GM23338 (cell line): ENCODE data around the gene SIRT4. TPM values are rescaled to one million over a fixed set of nuclear protein-coding genes. Genes with fewer than 3 reads are reported as not detected.

Source experiments
- ATAC-seq: fragments of 200-7000 bp; cut with Tn5 transposase; 3 replicates; pipeline ENCODE4 v1.9.1; 2020
- DNase-seq: peaks from one replicate; pipeline ENCODE4 v3.0.0-alpha.2; 2015; ENCODE audit warnings: low spot score
- H2AFZ ChIP-seq: fragments of 200-600 bp; sonication (generic); 2 replicates; pipeline ENCODE4 v1.8.0; 2016; ENCODE audit warnings: antibody characterized with exemption, mild to moderate bottlenecking, moderate library complexity
- H3F3A ChIP-seq: fragments of 200-600 bp; sonication (generic); replicated peaks from 2 replicates; pipeline ENCODE4 v1.8.0; 2017; ENCODE audit warnings: antibody characterized with exemption, mixed run types, low read depth
- H3K27ac ChIP-seq: fragments of 200-600 bp; sonication (generic); 2 replicates; pipeline ENCODE4 v1.6.1; 2016; ENCODE audit warnings: low read depth
- H3K27me3 ChIP-seq: fragments of 200-600 bp; sonication (generic); 2 replicates; pipeline ENCODE4 v1.8.0; 2016; ENCODE audit warnings: mild to moderate bottlenecking, mixed run types, moderate library complexity; ENCODE audit not compliant: insufficient read depth
- H3K36me3 ChIP-seq: fragments of 200-600 bp; sonication (generic); 2 replicates; pipeline ENCODE4 v1.8.0; 2016; ENCODE audit warnings: mild to moderate bottlenecking; ENCODE audit not compliant: insufficient read depth
- H3K4me1 ChIP-seq: fragments of 200-600 bp; sonication (generic); 2 replicates; pipeline ENCODE4 v1.8.0; 2016; ENCODE audit warnings: mild to moderate bottlenecking, moderate library complexity; ENCODE audit not compliant: insufficient read depth
- H3K4me2 ChIP-seq: fragments of 200-600 bp; sonication (generic); 2 replicates; pipeline ENCODE4 v1.7.1; 2017; ENCODE audit warnings: mixed run types
- H3K4me3 ChIP-seq: fragments of 200-600 bp; sonication (generic); 2 replicates; pipeline ENCODE4 v1.6.1; 2016; ENCODE audit warnings: mixed run types
- H3K79me2 ChIP-seq: fragments of 200-600 bp; sonication (generic); replicated peaks from 2 replicates; pipeline ENCODE4 v1.8.0; 2017; ENCODE audit warnings: mild to moderate bottlenecking; ENCODE audit not compliant: insufficient read depth
- H3K9me2 ChIP-seq: fragments of 200-600 bp; sonication (generic); 2 replicates; pipeline ENCODE4 v1.8.0; 2017; ENCODE audit not compliant: insufficient read depth
- H4K20me1 ChIP-seq: fragments of 200-600 bp; sonication (generic); replicated peaks from 2 replicates; pipeline ENCODE4 v1.8.0; 2017; ENCODE audit warnings: mild to moderate bottlenecking; ENCODE audit not compliant: insufficient read depth
- H3K27ac Mint-ChIP-seq: 2 replicates; pipeline ENCODE4 v1.8.0; 2020; ENCODE audit warnings: inconsistent platforms, mild to moderate bottlenecking, moderate library complexity, mixed read lengths
- H3K27me3 Mint-ChIP-seq: 3 replicates; pipeline ENCODE4 v1.8.0; 2022; ENCODE audit warnings: low read depth, mild to moderate bottlenecking, moderate library complexity, mixed read lengths, inconsistent platforms; ENCODE audit not compliant: insufficient read depth, poor library complexity
- H3K36me3 Mint-ChIP-seq: 3 replicates; pipeline ENCODE4 v1.8.0; 2021; ENCODE audit warnings: low read depth, mild to moderate bottlenecking, inconsistent platforms, moderate library complexity, mixed read lengths
- H3K4me1 Mint-ChIP-seq: 3 replicates; pipeline ENCODE4 v1.8.0; 2020; ENCODE audit warnings: mild to moderate bottlenecking, inconsistent platforms, mixed read lengths
- H3K4me3 Mint-ChIP-seq: 3 replicates; pipeline ENCODE4 v1.8.0; 2021; ENCODE audit warnings: moderate library complexity, mild to moderate bottlenecking, inconsistent platforms, mixed read lengths
- H3K9me3 Mint-ChIP-seq: 3 replicates; pipeline ENCODE4 v1.8.0; 2020; ENCODE audit warnings: moderate library complexity, mild to moderate bottlenecking, inconsistent platforms, mixed read lengths
- CREB1 ChIP-seq: fragments of 250-450 bp; sonication (Bioruptor Pico); IDR thresholded peaks from 2 replicates; pipeline ENCODE4 v1.5.0; 2020; ENCODE audit warnings: low read depth, mild to moderate bottlenecking, moderate library complexity
- CTCF ChIP-seq, 2 experiments: fragments of 200-600 bp in 1 of 2; sonication (generic) in 1 of 2; conservative IDR thresholded peaks; 2 replicates each; pipeline versions ENCODE4 v1.5.1 to v1.6.1; 2016 to 2017; ENCODE audit warnings: antibody characterized with exemption in 2 of 2, low read depth in 2 of 2, mild to moderate bottlenecking in 2 of 2, moderate library complexity in 1 of 2
- EZH2 ChIP-seq: fragments of 200-600 bp; sonication (generic); IDR thresholded peaks from one replicate; pipeline ENCODE4 v1.8.0; 2017; ENCODE audit warnings: antibody characterized with exemption, mild to moderate bottlenecking, low read depth; ENCODE audit not compliant: unreplicated experiment
- EZH2phosphoT487 ChIP-seq: fragments of 200-600 bp; sonication (generic); IDR thresholded peaks from one replicate; pipeline ENCODE4 v1.8.1; 2018; ENCODE audit warnings: antibody characterized with exemption; ENCODE audit not compliant: unreplicated experiment
- JUNB ChIP-seq: IDR thresholded peaks from one replicate; pipeline ENCODE4 v1.6.1; 2016; ENCODE audit warnings: antibody characterized with exemption; ENCODE audit not compliant: unreplicated experiment
- NANOG ChIP-seq: IDR thresholded peaks from 2 replicates; pipeline ENCODE4 v1.6.1; 2016; ENCODE audit warnings: antibody characterized with exemption, borderline replicate concordance
- POLR2AphosphoS5 ChIP-seq: IDR thresholded peaks from 2 replicates; pipeline ENCODE4 v1.6.1; 2016; ENCODE audit warnings: antibody characterized with exemption, low read depth
- STAT1 ChIP-seq: IDR thresholded peaks from one replicate; pipeline ENCODE4 v1.6.1; 2016; ENCODE audit warnings: antibody characterized with exemption; ENCODE audit not compliant: unreplicated experiment
- ZNF114 ChIP-seq: fragments of 250-450 bp; sonication (Bioruptor Pico); IDR thresholded peaks from 2 replicates; pipeline ENCODE4 v1.5.0; 2020; ENCODE audit warnings: mild to moderate bottlenecking, moderate library complexity
- ZNF331 ChIP-seq: fragments of 250-450 bp; sonication (Bioruptor Pico); IDR thresholded peaks from 2 replicates; pipeline ENCODE4 v1.5.0; 2020; ENCODE audit warnings: low read depth, mild to moderate bottlenecking, moderate library complexity
- polyA plus RNA-seq: library from polyadenylated mRNA; unstranded; fragments of >200 nt; fragmentation: Nextera tagmentation; extraction: Ambion mirVana; gene quantifications from 2 replicates; pipeline ENCODE4 v1.2.1, GENCODE V29; 2016
- total RNA-seq: library from RNA; depleted of rRNA; stranded (reverse); fragments of >200 nt; shearing (Covaris generic); gene quantifications from 2 replicates; pipeline ENCODE4 v1.2.3, GENCODE V29; 2014
- TF ChIP-seq, protein P1 (sequence below): IDR thresholded peaks from 2 replicates; pipeline ENCODE4 v1.6.1; 2016; ENCODE audit warnings: antibody characterized with exemption
- TF ChIP-seq, protein P2 (sequence below): fragments of 250-450 bp; sonication (Bioruptor Pico); IDR thresholded peaks from 2 replicates; pipeline ENCODE4 v1.5.0; 2020; ENCODE audit warnings: mild to moderate bottlenecking, moderate library complexity
- TF ChIP-seq, protein P3 (sequence below): IDR thresholded peaks from one replicate; pipeline ENCODE4 v1.6.1; 2018; ENCODE audit warnings: antibody characterized with exemption; ENCODE audit not compliant: unreplicated experiment

The SIRT4 gene
- total and polyA plus RNA-seq, 2 experiments from 2014 or later = 2.0 to 3.0 TPM

DNA sequence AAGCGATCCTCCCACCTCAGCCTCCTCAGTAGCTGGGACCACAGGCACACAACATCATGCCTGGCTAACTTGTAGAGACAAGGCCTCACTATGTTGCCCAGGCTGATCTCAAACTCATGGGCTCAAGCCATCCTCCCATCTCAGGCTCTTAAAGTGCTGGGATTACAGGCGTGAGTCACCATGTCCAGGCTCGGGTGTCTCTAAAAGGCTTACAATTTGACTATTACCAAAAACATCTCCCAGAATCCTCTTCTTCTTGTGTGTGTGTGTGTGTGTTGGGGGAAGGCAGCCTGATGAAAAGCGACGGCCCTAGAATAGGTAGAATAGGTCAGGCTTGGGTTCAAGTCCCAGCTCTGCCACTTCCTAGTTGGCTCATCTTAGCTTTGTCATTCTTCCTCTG is 50.0 kb downstream of the SIRT4 start:
- H3K4me1 Mint-ChIP-seq = peaks cover 2% of the 10 kb centered on the region; the same call in 1 of the 3 replicates
- no peaks in the 10 kb centered on the region for H4K20me1 ChIP-seq
- peaks cover 3% of the 10 kb centered on the region; the same call in 1 of the 3 replicates for H3K9me3 Mint-ChIP-seq
- peaks cover 75% of the 10 kb centered on the region for H3K36me3 Mint-ChIP-seq
- TF ChIP-seq NANOG = no peak
- no peak for TF ChIP-seq EZH2phosphoT487
- no peak for TF ChIP-seq ZNF114
- no peak for TF ChIP-seq CREB1 (CRISPR knock-in tag)
- TF ChIP-seq, protein P1, sequence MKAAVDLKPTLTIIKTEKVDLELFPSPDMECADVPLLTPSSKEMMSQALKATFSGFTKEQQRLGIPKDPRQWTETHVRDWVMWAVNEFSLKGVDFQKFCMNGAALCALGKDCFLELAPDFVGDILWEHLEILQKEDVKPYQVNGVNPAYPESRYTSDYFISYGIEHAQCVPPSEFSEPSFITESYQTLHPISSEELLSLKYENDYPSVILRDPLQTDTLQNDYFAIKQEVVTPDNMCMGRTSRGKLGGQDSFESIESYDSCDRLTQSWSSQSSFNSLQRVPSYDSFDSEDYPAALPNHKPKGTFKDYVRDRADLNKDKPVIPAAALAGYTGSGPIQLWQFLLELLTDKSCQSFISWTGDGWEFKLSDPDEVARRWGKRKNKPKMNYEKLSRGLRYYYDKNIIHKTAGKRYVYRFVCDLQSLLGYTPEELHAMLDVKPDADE = no peak
- TF ChIP-seq ZNF331 (CRISPR knock-in tag) = no peak
- TF ChIP-seq, protein P2, sequence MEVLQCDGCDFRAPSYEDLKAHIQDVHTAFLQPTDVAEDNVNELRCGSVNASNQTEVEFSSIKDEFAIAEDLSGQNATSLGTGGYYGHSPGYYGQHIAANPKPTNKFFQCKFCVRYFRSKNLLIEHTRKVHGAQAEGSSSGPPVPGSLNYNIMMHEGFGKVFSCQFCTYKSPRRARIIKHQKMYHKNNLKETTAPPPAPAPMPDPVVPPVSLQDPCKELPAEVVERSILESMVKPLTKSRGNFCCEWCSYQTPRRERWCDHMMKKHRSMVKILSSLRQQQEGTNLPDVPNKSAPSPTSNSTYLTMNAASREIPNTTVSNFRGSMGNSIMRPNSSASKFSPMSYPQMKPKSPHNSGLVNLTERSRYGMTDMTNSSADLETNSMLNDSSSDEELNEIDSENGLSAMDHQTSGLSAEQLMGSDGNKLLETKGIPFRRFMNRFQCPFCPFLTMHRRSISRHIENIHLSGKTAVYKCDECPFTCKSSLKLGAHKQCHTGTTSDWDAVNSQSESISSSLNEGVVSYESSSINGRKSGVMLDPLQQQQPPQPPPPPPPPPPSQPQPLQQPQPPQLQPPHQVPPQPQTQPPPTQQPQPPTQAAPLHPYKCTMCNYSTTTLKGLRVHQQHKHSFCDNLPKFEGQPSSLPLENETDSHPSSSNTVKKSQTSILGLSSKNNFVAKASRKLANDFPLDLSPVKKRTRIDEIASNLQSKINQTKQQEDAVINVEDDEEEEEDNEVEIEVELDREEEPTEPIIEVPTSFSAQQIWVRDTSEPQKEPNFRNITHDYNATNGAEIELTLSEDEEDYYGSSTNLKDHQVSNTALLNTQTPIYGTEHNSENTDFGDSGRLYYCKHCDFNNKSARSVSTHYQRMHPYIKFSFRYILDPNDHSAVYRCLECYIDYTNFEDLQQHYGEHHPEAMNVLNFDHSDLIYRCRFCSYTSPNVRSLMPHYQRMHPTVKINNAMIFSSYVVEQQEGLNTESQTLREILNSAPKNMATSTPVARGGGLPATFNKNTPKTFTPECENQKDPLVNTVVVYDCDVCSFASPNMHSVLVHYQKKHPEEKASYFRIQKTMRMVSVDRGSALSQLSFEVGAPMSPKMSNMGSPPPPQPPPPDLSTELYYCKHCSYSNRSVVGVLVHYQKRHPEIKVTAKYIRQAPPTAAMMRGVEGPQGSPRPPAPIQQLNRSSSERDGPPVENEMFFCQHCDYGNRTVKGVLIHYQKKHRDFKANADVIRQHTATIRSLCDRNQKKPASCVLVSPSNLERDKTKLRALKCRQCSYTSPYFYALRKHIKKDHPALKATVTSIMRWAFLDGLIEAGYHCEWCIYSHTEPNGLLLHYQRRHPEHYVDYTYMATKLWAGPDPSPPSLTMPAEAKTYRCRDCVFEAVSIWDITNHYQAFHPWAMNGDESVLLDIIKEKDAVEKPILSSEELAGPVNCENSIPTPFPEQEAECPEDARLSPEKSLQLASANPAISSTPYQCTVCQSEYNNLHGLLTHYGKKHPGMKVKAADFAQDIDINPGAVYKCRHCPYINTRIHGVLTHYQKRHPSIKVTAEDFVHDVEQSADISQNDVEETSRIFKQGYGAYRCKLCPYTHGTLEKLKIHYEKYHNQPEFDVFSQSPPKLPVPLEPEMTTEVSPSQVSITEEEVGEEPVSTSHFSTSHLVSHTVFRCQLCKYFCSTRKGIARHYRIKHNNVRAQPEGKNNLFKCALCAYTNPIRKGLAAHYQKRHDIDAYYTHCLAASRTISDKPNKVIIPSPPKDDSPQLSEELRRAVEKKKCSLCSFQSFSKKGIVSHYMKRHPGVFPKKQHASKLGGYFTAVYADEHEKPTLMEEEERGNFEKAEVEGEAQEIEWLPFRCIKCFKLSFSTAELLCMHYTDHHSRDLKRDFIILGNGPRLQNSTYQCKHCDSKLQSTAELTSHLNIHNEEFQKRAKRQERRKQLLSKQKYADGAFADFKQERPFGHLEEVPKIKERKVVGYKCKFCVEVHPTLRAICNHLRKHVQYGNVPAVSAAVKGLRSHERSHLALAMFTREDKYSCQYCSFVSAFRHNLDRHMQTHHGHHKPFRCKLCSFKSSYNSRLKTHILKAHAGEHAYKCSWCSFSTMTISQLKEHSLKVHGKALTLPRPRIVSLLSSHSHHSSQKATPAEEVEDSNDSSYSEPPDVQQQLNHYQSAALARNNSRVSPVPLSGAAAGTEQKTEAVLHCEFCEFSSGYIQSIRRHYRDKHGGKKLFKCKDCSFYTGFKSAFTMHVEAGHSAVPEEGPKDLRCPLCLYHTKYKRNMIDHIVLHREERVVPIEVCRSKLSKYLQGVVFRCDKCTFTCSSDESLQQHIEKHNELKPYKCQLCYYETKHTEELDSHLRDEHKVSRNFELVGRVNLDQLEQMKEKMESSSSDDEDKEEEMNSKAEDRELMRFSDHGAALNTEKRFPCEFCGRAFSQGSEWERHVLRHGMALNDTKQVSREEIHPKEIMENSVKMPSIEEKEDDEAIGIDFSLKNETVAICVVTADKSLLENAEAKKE (CRISPR knock-in tag) = no peak
- TF ChIP-seq, protein P3, sequence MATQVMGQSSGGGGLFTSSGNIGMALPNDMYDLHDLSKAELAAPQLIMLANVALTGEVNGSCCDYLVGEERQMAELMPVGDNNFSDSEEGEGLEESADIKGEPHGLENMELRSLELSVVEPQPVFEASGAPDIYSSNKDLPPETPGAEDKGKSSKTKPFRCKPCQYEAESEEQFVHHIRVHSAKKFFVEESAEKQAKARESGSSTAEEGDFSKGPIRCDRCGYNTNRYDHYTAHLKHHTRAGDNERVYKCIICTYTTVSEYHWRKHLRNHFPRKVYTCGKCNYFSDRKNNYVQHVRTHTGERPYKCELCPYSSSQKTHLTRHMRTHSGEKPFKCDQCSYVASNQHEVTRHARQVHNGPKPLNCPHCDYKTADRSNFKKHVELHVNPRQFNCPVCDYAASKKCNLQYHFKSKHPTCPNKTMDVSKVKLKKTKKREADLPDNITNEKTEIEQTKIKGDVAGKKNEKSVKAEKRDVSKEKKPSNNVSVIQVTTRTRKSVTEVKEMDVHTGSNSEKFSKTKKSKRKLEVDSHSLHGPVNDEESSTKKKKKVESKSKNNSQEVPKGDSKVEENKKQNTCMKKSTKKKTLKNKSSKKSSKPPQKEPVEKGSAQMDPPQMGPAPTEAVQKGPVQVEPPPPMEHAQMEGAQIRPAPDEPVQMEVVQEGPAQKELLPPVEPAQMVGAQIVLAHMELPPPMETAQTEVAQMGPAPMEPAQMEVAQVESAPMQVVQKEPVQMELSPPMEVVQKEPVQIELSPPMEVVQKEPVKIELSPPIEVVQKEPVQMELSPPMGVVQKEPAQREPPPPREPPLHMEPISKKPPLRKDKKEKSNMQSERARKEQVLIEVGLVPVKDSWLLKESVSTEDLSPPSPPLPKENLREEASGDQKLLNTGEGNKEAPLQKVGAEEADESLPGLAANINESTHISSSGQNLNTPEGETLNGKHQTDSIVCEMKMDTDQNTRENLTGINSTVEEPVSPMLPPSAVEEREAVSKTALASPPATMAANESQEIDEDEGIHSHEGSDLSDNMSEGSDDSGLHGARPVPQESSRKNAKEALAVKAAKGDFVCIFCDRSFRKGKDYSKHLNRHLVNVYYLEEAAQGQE = no peak
- TF ChIP-seq JUNB = no peak
- no peak for TF ChIP-seq EZH2
- no peak for TF ChIP-seq STAT1
- no peak for TF ChIP-seq POLR2AphosphoS5
- no peak for TF ChIP-seq CTCF (conservative IDR thresholded peaks at IDR 0.05; ENCODE audit: low read depth in 2 of 2)
- H3K27ac Mint-ChIP-seq = no peak overlapping the region
- peaks cover 15% of the 10 kb centered on the region for H3F3A ChIP-seq
- H3K4me1 ChIP-seq = no peaks in the 10 kb centered on the region; the same call in 1 of the 2 replicates
- no peak overlapping the region for H2AFZ ChIP-seq
- H3K4me2 ChIP-seq = no peak overlapping the region
- no peaks in the 10 kb centered on the region for H3K27me3 Mint-ChIP-seq
- H3K4me3 Mint-ChIP-seq = no peak overlapping the region
- no peak overlapping the region for H3K4me3 ChIP-seq
- no peaks in the 10 kb centered on the region for H3K27me3 ChIP-seq
- no peak overlapping the region for H3K27ac ChIP-seq
- H3K79me2 ChIP-seq = no peaks in the 10 kb centered on the region
- DNase-seq = no peak
- H3K9me2 ChIP-seq = no peaks in the 10 kb centered on the region
- no peak for ATAC-seq
- H3K36me3 ChIP-seq = peaks cover 9% of the 10 kb centered on the region
